Adrenal gland (tissue), 5 donors: ENCODE results near the gene ZSWIM6.

Experiments used
- CTCF ChIP-seq, 6 experiments: fragments of 450-650 bp in 4 of 6; fragments of 200-600 bp in 2 of 6; sonication (generic) in 1 of 6; IDR thresholded peaks; 1 replicate in 5 of 6; 2 replicates in 1 of 6; pipeline versions ENCODE4 v1.5.1 to v1.8.0; 2016 to 2021; ENCODE audit warnings: antibody characterized with exemption in 6 of 6, mild to moderate bottlenecking in 2 of 6, moderate library complexity in 1 of 6
- POLR2A ChIP-seq, 2 donors: fragments of 450-650 bp; IDR thresholded peaks; one replicate each; pipeline ENCODE4 v1.6.1; 2017; ENCODE audit warnings: antibody characterized with exemption in 2 of 2, mild to moderate bottlenecking in 2 of 2, moderate library complexity in 1 of 2
- donor health status: DM: no; HTN: no; CAD: no.

GRCh38 chr5:61379677-61380076 is 47.6 kb downstream of the ZSWIM6 start:
- no peak for TF ChIP-seq CTCF (IDR thresholded peaks at IDR 0.05)
- no peak for TF ChIP-seq POLR2A (IDR thresholded peaks at IDR 0.05)
